HepG2 (cell line): ENCODE data around the gene PATL2. TPM values are rescaled to one million over a fixed set of nuclear protein-coding genes. Genes with fewer than 3 reads are reported as not detected.
A peak's percentile ranks its signal among the peaks of the same experiment; 100 is the strongest.

Source experiments
- DNMT1 ChIP-seq: sonication (generic); formaldehyde crosslinking; IDR thresholded peaks from 2 replicates; pipeline ENCODE4 v1.5.1; 2020; ENCODE audit warnings: mild to moderate bottlenecking, missing genetic modification reagents
- FOXA1 ChIP-seq, 2 experiments: fragments of 450-650 bp in 1 of 2; sonication (generic) in 1 of 2; formaldehyde crosslinking in 1 of 2; IDR thresholded peaks; 2 replicates each; pipeline versions ENCODE4 v1.4.0 to v1.6.1; 2016 to 2020; ENCODE audit warnings: missing genetic modification reagents in 1 of 2
- GTF2F1 ChIP-seq: fragments of 150-350 bp; IDR thresholded peaks from 2 replicates; pipeline ENCODE4 v1.6.1; 2014; ENCODE audit warnings: low read length
- HDAC6 ChIP-seq: fragments of 200-600 bp; sonication (generic); IDR thresholded peaks from 2 replicates; pipeline ENCODE4 v1.7.0; 2017; ENCODE audit warnings: mild to moderate bottlenecking, antibody characterized with exemption, low read length, low read depth
- KDM1A ChIP-seq: IDR thresholded peaks from 2 replicates; pipeline ENCODE4 v1.6.1; 2016; ENCODE audit warnings: missing compliant biosample characterization
- MZF1 ChIP-seq: sonication (generic); formaldehyde crosslinking; IDR thresholded peaks from 2 replicates; pipeline ENCODE4 v1.8.1; 2023; ENCODE audit warnings: mild to moderate bottlenecking, missing genetic modification reagents, borderline replicate concordance
- NFYB ChIP-seq: sonication (generic); formaldehyde crosslinking; IDR thresholded peaks from 2 replicates; pipeline ENCODE4 v1.4.0; 2020; ENCODE audit warnings: missing genetic modification reagents
- RXRB ChIP-seq: IDR thresholded peaks from 2 replicates; pipeline ENCODE4 v1.6.1; 2016; ENCODE audit warnings: borderline replicate concordance, missing genetic modification reagents, missing compliant biosample characterization
- STAG1 ChIP-seq: sonication (generic); formaldehyde crosslinking; IDR thresholded peaks from 2 replicates; pipeline ENCODE4 v1.4.0; 2020; ENCODE audit warnings: missing genetic modification reagents
- TCF12 ChIP-seq, 2 experiments: fragments of 450-650 bp in 1 of 2; sonication (generic) in 1 of 2; formaldehyde crosslinking in 1 of 2; IDR thresholded peaks; 2 replicates each; pipeline versions ENCODE4 v1.6.1 to v1.8.0; 2017 to 2022; ENCODE audit warnings: antibody characterized with exemption in 1 of 2, mild to moderate bottlenecking in 1 of 2, missing genetic modification reagents in 1 of 2, moderate library complexity in 1 of 2
- TCF7 ChIP-seq: sonication (generic); IDR thresholded peaks from 2 replicates; pipeline ENCODE4 v1.6.1; 2016; ENCODE audit warnings: antibody characterized with exemption, low read depth
- TEF ChIP-seq: sonication (generic); formaldehyde crosslinking; IDR thresholded peaks from 2 replicates; pipeline ENCODE4 v1.5.0; 2020; ENCODE audit warnings: missing genetic modification reagents
- ZNF143 ChIP-seq: sonication (generic); formaldehyde crosslinking; IDR thresholded peaks from 2 replicates; pipeline ENCODE4 v1.4.0; 2020; ENCODE audit warnings: missing genetic modification reagents
- ZNF546 ChIP-seq: sonication (generic); formaldehyde crosslinking; conservative IDR thresholded peaks from 2 replicates; pipeline ENCODE4 v1.8.1; 2023; ENCODE audit warnings: mild to moderate bottlenecking, missing genetic modification reagents
- ZNF549 ChIP-seq: sonication (generic); formaldehyde crosslinking; IDR thresholded peaks from 2 replicates; pipeline ENCODE4 v1.5.0; 2020; ENCODE audit warnings: missing genetic modification reagents
- ZNF558 ChIP-seq: sonication (generic); formaldehyde crosslinking; IDR thresholded peaks from 2 replicates; pipeline ENCODE4 v1.9.0; 2022; ENCODE audit warnings: mild to moderate bottlenecking, missing genetic modification reagents, borderline replicate concordance
- ZNF670 ChIP-seq: sonication (generic); formaldehyde crosslinking; IDR thresholded peaks from 2 replicates; pipeline ENCODE4 v1.8.0; 2022; ENCODE audit warnings: mild to moderate bottlenecking, missing genetic modification reagents, borderline replicate concordance
- ZNF747 ChIP-seq: sonication (generic); formaldehyde crosslinking; IDR thresholded peaks from 2 replicates; pipeline ENCODE4 v1.8.1; 2023; ENCODE audit warnings: missing genetic modification reagents, mild to moderate bottlenecking, borderline replicate concordance
- ZNF775 ChIP-seq: sonication (generic); formaldehyde crosslinking; IDR thresholded peaks from 2 replicates; pipeline ENCODE4 v1.4.0; 2020; ENCODE audit warnings: missing genetic modification reagents, mild to moderate bottlenecking, moderate library complexity, borderline replicate concordance
- ZNF776 ChIP-seq: sonication (generic); formaldehyde crosslinking; IDR thresholded peaks from 2 replicates; pipeline ENCODE4 v1.4.0; 2020; ENCODE audit warnings: mild to moderate bottlenecking, missing genetic modification reagents
- polyA plus RNA-seq, 8 experiments: library from polyadenylated mRNA; depleted of rRNA in 3 of 8; stranded (reverse) in 7 of 8; unstranded in 1 of 8; fragments of >200 nt; fragmentation: Illumina TruSeq in 4 of 8; extraction: Trizol in 4 of 8; gene quantifications; 2 replicates each; pipeline versions ENCODE4 v1.2.1 to v1.2.3, GENCODE V29; 2011 to 2016; ENCODE audit warnings: low read depth in 4 of 8, missing spikeins in 1 of 8, mixed read lengths in 1 of 8; ENCODE audit not compliant: insufficient read depth in 1 of 8
- total RNA-seq, 5 experiments: library from RNA; depleted of rRNA; stranded (reverse); fragments of >200 nt; fragmentation: Illumina TruSeq; extraction: Trizol; gene quantifications; 2 replicates each; pipeline ENCODE4 v1.2.3, GENCODE V29; 2016; ENCODE audit warnings: low read depth in 1 of 5
- TF ChIP-seq, protein P1 (sequence below): sonication (generic); formaldehyde crosslinking; IDR thresholded peaks from 2 replicates; pipeline ENCODE4 v1.4.0; 2020; ENCODE audit warnings: missing genetic modification reagents, low read depth, mild to moderate bottlenecking, borderline replicate concordance
- TF ChIP-seq, protein P2 (sequence below): sonication (generic); formaldehyde crosslinking; IDR thresholded peaks from 2 replicates; pipeline ENCODE4 v1.5.0; 2020; ENCODE audit warnings: missing genetic modification reagents
- TF ChIP-seq, protein P3 (sequence below): sonication (generic); formaldehyde crosslinking; IDR thresholded peaks from 2 replicates; pipeline ENCODE4 v1.4.0; 2020; ENCODE audit warnings: missing genetic modification reagents

Gene PATL2
- total and polyA plus RNA-seq, 2 of the 13 experiments (the other 11 are each of a cell fraction or from before 2014, with no cell fraction given): 0.15 to 0.53 TPM

- TF ChIP-seq KDM1A (CRISPR knock-in tag): no peak
- no peak for TF ChIP-seq ZNF558 (CRISPR knock-in tag)
- no peak; the same call in 1 of the 2 replicates for TF ChIP-seq ZNF747 (CRISPR knock-in tag)
- TF ChIP-seq ZNF775 (CRISPR knock-in tag): no peak
- no peak for TF ChIP-seq TCF7
- TF ChIP-seq, protein P1, sequence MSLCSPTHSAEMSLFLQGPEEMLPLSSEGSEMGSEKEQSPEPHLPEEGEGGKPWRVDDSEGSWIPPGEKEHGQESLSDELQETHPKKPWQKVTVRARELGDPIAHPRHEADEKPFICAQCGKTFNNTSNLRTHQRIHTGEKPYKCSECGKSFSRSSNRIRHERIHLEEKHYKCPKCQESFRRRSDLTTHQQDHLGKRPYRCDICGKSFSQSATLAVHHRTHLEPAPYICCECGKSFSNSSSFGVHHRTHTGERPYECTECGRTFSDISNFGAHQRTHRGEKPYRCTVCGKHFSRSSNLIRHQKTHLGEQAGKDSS (CRISPR knock-in tag): peak; percentile 54; the same call in 1 of the 2 replicates
- TF ChIP-seq STAG1: peak; percentile 27; the same call in 1 of the 2 replicates
- TF ChIP-seq RXRB: peak; percentile 17; the same call in 1 of the 2 replicates
- TF ChIP-seq ZNF546 (CRISPR knock-in tag): 0 out of 2 replicates have a peak, but pooled peaks have one; percentile 42
- TF ChIP-seq HDAC6: no peak
- TF ChIP-seq ZNF143 (CRISPR knock-in tag): no peak
- peak; percentile 29; the same call in 1 of the 2 replicates for TF ChIP-seq ZNF776 (CRISPR knock-in tag)
- TF ChIP-seq NFYB: peak; percentile 95
- TF ChIP-seq ZNF670 (CRISPR knock-in tag): no peak
- no peak for TF ChIP-seq TCF12 (IDR thresholded peaks at IDR 0.05)
- TF ChIP-seq TCF12 (CRISPR knock-in tag; IDR thresholded peaks at IDR 0.05): no peak
- peak; percentile 69; the same call in 1 of the 2 replicates for TF ChIP-seq GTF2F1
- TF ChIP-seq, protein P2, sequence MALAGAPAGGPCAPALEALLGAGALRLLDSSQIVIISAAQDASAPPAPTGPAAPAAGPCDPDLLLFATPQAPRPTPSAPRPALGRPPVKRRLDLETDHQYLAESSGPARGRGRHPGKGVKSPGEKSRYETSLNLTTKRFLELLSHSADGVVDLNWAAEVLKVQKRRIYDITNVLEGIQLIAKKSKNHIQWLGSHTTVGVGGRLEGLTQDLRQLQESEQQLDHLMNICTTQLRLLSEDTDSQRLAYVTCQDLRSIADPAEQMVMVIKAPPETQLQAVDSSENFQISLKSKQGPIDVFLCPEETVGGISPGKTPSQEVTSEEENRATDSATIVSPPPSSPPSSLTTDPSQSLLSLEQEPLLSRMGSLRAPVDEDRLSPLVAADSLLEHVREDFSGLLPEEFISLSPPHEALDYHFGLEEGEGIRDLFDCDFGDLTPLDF (CRISPR knock-in tag): peak; percentile 48; the same call in 1 of the 2 replicates
- no peak for TF ChIP-seq MZF1
- no peak for TF ChIP-seq FOXA1 (IDR thresholded peaks at IDR 0.05)
- TF ChIP-seq FOXA1 (CRISPR knock-in tag; IDR thresholded peaks at IDR 0.05): no peak
- no peak for TF ChIP-seq TEF (CRISPR knock-in tag)
- TF ChIP-seq ZNF549 (CRISPR knock-in tag): no peak
- no peak for TF ChIP-seq DNMT1 (CRISPR knock-in tag)
- TF ChIP-seq, protein P3, sequence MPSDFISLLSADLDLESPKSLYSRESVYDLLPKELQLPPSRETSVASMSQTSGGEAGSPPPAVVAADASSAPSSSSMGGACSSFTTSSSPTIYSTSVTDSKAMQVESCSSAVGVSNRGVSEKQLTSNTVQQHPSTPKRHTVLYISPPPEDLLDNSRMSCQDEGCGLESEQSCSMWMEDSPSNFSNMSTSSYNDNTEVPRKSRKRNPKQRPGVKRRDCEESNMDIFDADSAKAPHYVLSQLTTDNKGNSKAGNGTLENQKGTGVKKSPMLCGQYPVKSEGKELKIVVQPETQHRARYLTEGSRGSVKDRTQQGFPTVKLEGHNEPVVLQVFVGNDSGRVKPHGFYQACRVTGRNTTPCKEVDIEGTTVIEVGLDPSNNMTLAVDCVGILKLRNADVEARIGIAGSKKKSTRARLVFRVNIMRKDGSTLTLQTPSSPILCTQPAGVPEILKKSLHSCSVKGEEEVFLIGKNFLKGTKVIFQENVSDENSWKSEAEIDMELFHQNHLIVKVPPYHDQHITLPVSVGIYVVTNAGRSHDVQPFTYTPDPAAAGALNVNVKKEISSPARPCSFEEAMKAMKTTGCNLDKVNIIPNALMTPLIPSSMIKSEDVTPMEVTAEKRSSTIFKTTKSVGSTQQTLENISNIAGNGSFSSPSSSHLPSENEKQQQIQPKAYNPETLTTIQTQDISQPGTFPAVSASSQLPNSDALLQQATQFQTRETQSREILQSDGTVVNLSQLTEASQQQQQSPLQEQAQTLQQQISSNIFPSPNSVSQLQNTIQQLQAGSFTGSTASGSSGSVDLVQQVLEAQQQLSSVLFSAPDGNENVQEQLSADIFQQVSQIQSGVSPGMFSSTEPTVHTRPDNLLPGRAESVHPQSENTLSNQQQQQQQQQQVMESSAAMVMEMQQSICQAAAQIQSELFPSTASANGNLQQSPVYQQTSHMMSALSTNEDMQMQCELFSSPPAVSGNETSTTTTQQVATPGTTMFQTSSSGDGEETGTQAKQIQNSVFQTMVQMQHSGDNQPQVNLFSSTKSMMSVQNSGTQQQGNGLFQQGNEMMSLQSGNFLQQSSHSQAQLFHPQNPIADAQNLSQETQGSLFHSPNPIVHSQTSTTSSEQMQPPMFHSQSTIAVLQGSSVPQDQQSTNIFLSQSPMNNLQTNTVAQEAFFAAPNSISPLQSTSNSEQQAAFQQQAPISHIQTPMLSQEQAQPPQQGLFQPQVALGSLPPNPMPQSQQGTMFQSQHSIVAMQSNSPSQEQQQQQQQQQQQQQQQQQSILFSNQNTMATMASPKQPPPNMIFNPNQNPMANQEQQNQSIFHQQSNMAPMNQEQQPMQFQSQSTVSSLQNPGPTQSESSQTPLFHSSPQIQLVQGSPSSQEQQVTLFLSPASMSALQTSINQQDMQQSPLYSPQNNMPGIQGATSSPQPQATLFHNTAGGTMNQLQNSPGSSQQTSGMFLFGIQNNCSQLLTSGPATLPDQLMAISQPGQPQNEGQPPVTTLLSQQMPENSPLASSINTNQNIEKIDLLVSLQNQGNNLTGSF (CRISPR knock-in tag): no peak
Observed at GRCh38 chr15:44711096-44711742, at the start of gene PATL2, which contains the start of gene B2M (continued).
